K562 treated with DMSO at 1 percent for 48 hours (cell line): ENCODE measurements around the gene RABGGTA. TPM values are rescaled to one million over a fixed set of nuclear protein-coding genes. Genes with fewer than 3 reads are reported as not detected.

Source experiments
- total RNA-seq: library from RNA; unstranded; fragments of 300-600 nt; gene quantifications from 2 replicates; pipeline ENCODE4 v1.2.3, GENCODE V29; 2022; ENCODE audit warnings: low replicate concordance; ENCODE audit errors: extremely low read depth

RABGGTA gene
- total RNA-seq, result not detected in 2 replicates

GRCh38 chr14:24271134-24271833 is at the start of gene RABGGTA:
TSS of gene RABGGTA (minus strand) at chr14:24271597. CDS start at chr14:24271115, 482 bp downstream.

GRCh38 chr14:24310646-24311604 is 39.5 kb upstream of the RABGGTA start, which contains the start of gene LTB4R:
TSS of gene LTB4R (plus strand) at chr14:24311502. CDS start at chr14:24315652, 4,150 bp downstream.

GRCh38 chr14:24309538-24310264 is 38.3 kb upstream of the RABGGTA start, which contains the start of gene LTB4R2:
TSS of gene LTB4R2 (plus strand) at chr14:24310140. CDS start at chr14:24310665, 525 bp downstream.

GRCh38 chr14:24307575-24308341 is 36.4 kb upstream of the RABGGTA start, which contains the start of gene CIDEB:
TSS of gene CIDEB (minus strand) at chr14:24307977. CDS start at chr14:24307858, 119 bp downstream.

GRCh38 chr14:24299255-24300191 is 28.1 kb upstream of the RABGGTA start, which contains the start of the genes DHRS1 and NOP9:
TSS of gene DHRS1 (minus strand) at chr14:24299780. CDS start at chr14:24299106, 674 bp downstream.
TSS of gene NOP9 (plus strand) at chr14:24299850. CDS start at chr14:24299955, 105 bp downstream.

GRCh38 chr14:24262821-24263733 is 8.3 kb downstream of the RABGGTA start, which contains the start of gene TGM1:
TSS of gene TGM1 (minus strand) at chr14:24263177. CDS start at chr14:24262352, 825 bp downstream.

GRCh38 chr14:24232645-24233537 is 38.5 kb downstream of the RABGGTA start, which contains the start of gene GMPR2:
TSS of gene GMPR2 (plus strand) at chr14:24232929. CDS start at chr14:24233254, 325 bp downstream.

GRCh38 chr14:24232121-24232644 is 39.2 kb downstream of the RABGGTA start, which contains the start of gene NEDD8:
TSS of gene NEDD8 (minus strand) at chr14:24232367. CDS start at chr14:24232267, 100 bp downstream.

Other genes starting within 250 kb of the RABGGTA start
- gene CARMIL3, start 219.6 kb downstream of the RABGGTA start, total RNA-seq, result not detected in 2 replicates
- not detected in 2 replicates for gene CPNE6, start 200.0 kb downstream of the RABGGTA start, total RNA-seq
- gene PCK2, start 177.3 kb downstream of the RABGGTA start, total RNA-seq, result not detected in 2 replicates
- gene DCAF11, start 156.8 kb downstream of the RABGGTA start, total RNA-seq, result not detected in 2 replicates
- not detected in 2 replicates for gene NRL, start 156.6 kb downstream of the RABGGTA start, total RNA-seq
- not detected in 2 replicates for gene FITM1, start 140.9 kb downstream of the RABGGTA start, total RNA-seq
- not detected in 2 replicates for gene PSME1, start 135.4 kb downstream of the RABGGTA start, total RNA-seq
- not detected in 2 replicates for gene EMC9, start 130.0 kb downstream of the RABGGTA start, total RNA-seq
- not detected in 2 replicates for gene PSME2, start 125.0 kb downstream of the RABGGTA start, total RNA-seq
- gene RNF31, start 124.1 kb downstream of the RABGGTA start, total RNA-seq, result not detected in 2 replicates
- not detected in 2 replicates for gene IRF9, start 110.3 kb downstream of the RABGGTA start, total RNA-seq
- not detected in 2 replicates for gene REC8, start 99.5 kb downstream of the RABGGTA start, total RNA-seq
- not detected in 2 replicates for gene IPO4, start 82.8 kb downstream of the RABGGTA start, total RNA-seq
- not detected in 2 replicates for gene TM9SF1, start 76.2 kb downstream of the RABGGTA start, total RNA-seq
- not detected in 2 replicates for gene TSSK4, start 65.9 kb downstream of the RABGGTA start, total RNA-seq
- not detected in 2 replicates for gene CHMP4A, start 58.1 kb downstream of the RABGGTA start, total RNA-seq
- not detected in 2 replicates for gene MDP1, start 55.5 kb downstream of the RABGGTA start, total RNA-seq
- not detected in 2 replicates for gene NEDD8, start 39.2 kb downstream of the RABGGTA start, total RNA-seq
- gene GMPR2, start 38.7 kb downstream of the RABGGTA start, total RNA-seq, result not detected in 2 replicates
- not detected in 2 replicates for gene TINF2, start 29.0 kb downstream of the RABGGTA start, total RNA-seq
- not detected in 2 replicates for gene TGM1, start 8.4 kb downstream of the RABGGTA start, total RNA-seq
- not detected in 2 replicates for gene DHRS1, start 28.2 kb upstream of the RABGGTA start, total RNA-seq
- gene NOP9, start 28.3 kb upstream of the RABGGTA start, total RNA-seq, result not detected in 2 replicates
- gene CIDEB, start 36.4 kb upstream of the RABGGTA start, total RNA-seq, result not detected in 2 replicates
- not detected in 2 replicates for gene LTB4R2, start 38.5 kb upstream of the RABGGTA start, total RNA-seq
- gene LTB4R, start 39.9 kb upstream of the RABGGTA start, total RNA-seq, result not detected in 2 replicates
- not detected in 2 replicates for gene ADCY4, start 63.5 kb upstream of the RABGGTA start, total RNA-seq
- gene RIPK3, start 68.4 kb upstream of the RABGGTA start, total RNA-seq, result not detected in 2 replicates
- not detected in 2 replicates for gene NFATC4, start 96.6 kb upstream of the RABGGTA start, total RNA-seq
- gene NYNRIN, start 127.4 kb upstream of the RABGGTA start, total RNA-seq, result not detected in 2 replicates
- gene CBLN3, start 158.1 kb upstream of the RABGGTA start, total RNA-seq, result not detected in 2 replicates
- gene KHNYN, start 158.4 kb upstream of the RABGGTA start, total RNA-seq, result 69.1 TPM in 1 of 2 replicates, not detected in the other
- not detected in 2 replicates for gene SDR39U1, start 171.2 kb upstream of the RABGGTA start, total RNA-seq
- not detected in 2 replicates for gene CMA1, start 236.7 kb upstream of the RABGGTA start, total RNA-seq